ENCODE measurements around the gene MYO1D. TPM values are rescaled to one million over a fixed set of nuclear protein-coding genes. Genes with fewer than 3 reads are reported as not detected.

The MYO1D gene
- total and polyA plus RNA-seq, 2 donors (not counting 3 experiments of a cell fraction or from before 2014, with no cell fraction given): 37.8 to 85.5 TPM

GRCh38 chr17:32777922-32778321 lies 99.0 kb downstream of the MYO1D start:
- no peaks in the 10 kb centered on the region for H3K27me3 ChIP-seq (ENCODE audit: control insufficient read depth in 2 of 2, insufficient read depth in 2 of 2, low read length in 2 of 2)
- peaks cover 2% of the 10 kb centered on the region for H3K79me2 ChIP-seq (ENCODE audit: control insufficient read depth, insufficient read depth, low read length)
- no peak overlapping the region for H3K9ac ChIP-seq (replicated peaks; ENCODE audit: extremely low read depth, insufficient read depth, low read length)
- FAIRE-seq: no peak
- H3K9me1 ChIP-seq (replicated peaks; ENCODE audit: control insufficient read depth, extremely low read depth, insufficient read depth, low read length): no peaks in the 10 kb centered on the region
- TF ChIP-seq MAX (IDR thresholded peaks at IDR 0.05; ENCODE audit: insufficient read depth, insufficient read length): no peak
- TF ChIP-seq EZH2 (IDR thresholded peaks at IDR 0.05; ENCODE audit: borderline replicate concordance, low read depth, low read length, severe bottlenecking): no peak
- H2AFZ ChIP-seq (ENCODE audit: low read depth, low read length): no peak overlapping the region
- ChIA-PET CTCF (interaction anchor here (1.4 to 8.1 kb wide), 4 partner anchors 9 to 158 kb away, joined by 4 to 420 read pairs (median 8); partner anchors contain the start of gene MYO1D), POLR2A (no interaction called here)
- H4K20me1 ChIP-seq (replicated peaks; ENCODE audit: control insufficient read depth, extremely low read depth, insufficient read depth, low read length): no peaks in the 10 kb centered on the region
- H3K4me2 ChIP-seq (ENCODE audit: insufficient read depth, low read length): no peak overlapping the region
- BruUV-seq (replicated peaks): no TSS peak
- H3K27ac ChIP-seq (ENCODE audit: insufficient read depth, low read depth, low read length): no peak overlapping the region
- H3K9me3 ChIP-seq (replicated peaks; ENCODE audit: control insufficient read depth, insufficient read depth, low read length): no peaks in the 10 kb centered on the region
- peaks cover 4% of the 10 kb centered on the region for H3K4me1 ChIP-seq (ENCODE audit: control insufficient read depth, extremely low read depth, insufficient read depth, low read length)
- intact Hi-C loops (cut with micrococcal nuclease) (no loop called here), dilution Hi-C loops (cut with MboI; ENCODE audit: extremely low pct_ligation_motif_present, low sequenced_read_pairs) (no loop called here)
- DNase-seq (ENCODE audit: low read depth, low spot score): no peak
- H3K4me3 ChIP-seq (replicated peaks in 1 of 3; ENCODE audit: insufficient read depth in 1 of 3, low read depth in 1 of 3, low read length in 3 of 3): no peak overlapping the region
- peaks cover 0 to 5% of the 10 kb centered on the region in 2 experiments for H3K36me3 ChIP-seq (ENCODE audit: control insufficient read depth in 2 of 2, extremely low read depth in 1 of 2, insufficient read depth in 2 of 2, low read length in 2 of 2)

- dilution Hi-C loops (cut with MboI; ENCODE audit: extremely low pct_ligation_motif_present, low sequenced_read_pairs): no loop called here
- Histone ChIP-seq H3K4me3 (replicated peaks in 1 of 3; ENCODE audit: insufficient read depth in 1 of 3, low read depth in 1 of 3, low read length in 3 of 3) (no peak overlapping the region), H4K20me1 (replicated peaks; ENCODE audit: control insufficient read depth, extremely low read depth, insufficient read depth, low read length) (no peaks in the 10 kb centered on the region), H3K4me1 (ENCODE audit: control insufficient read depth, extremely low read depth, insufficient read depth, low read length) (peaks cover 5% of the 10 kb centered on the region), H3K9me3 (replicated peaks; ENCODE audit: control insufficient read depth, insufficient read depth, low read length) (no peaks in the 10 kb centered on the region), H3K9ac (replicated peaks; ENCODE audit: extremely low read depth, insufficient read depth, low read length) (no peak overlapping the region), H3K36me3 (ENCODE audit: control insufficient read depth in 2 of 2, extremely low read depth in 1 of 2, insufficient read depth in 2 of 2, low read length in 2 of 2) (peaks cover 0 to 5% of the 10 kb centered on the region in 2 experiments), H2AFZ (ENCODE audit: low read depth, low read length) (no peak overlapping the region), H3K27ac (ENCODE audit: insufficient read depth, low read depth, low read length) (no peak overlapping the region), H3K4me2 (ENCODE audit: insufficient read depth, low read length) (no peak overlapping the region), H3K9me1 (replicated peaks; ENCODE audit: control insufficient read depth, extremely low read depth, insufficient read depth, low read length) (no peaks in the 10 kb centered on the region), H3K27me3 (ENCODE audit: control insufficient read depth in 2 of 2, insufficient read depth in 2 of 2, low read length in 2 of 2) (no peaks in the 10 kb centered on the region), H3K79me2 (ENCODE audit: control insufficient read depth, insufficient read depth, low read length) (peaks cover 2% of the 10 kb centered on the region)
- TF ChIP-seq GATA2 (IDR thresholded peaks at IDR 0.05; ENCODE audit: insufficient read depth, insufficient read length, low read depth, low read length): no peak
- no peak for TF ChIP-seq MYC (IDR thresholded peaks at IDR 0.05; ENCODE audit: low read depth, low read length)
- TF ChIP-seq MAX (IDR thresholded peaks at IDR 0.05; ENCODE audit: insufficient read depth, insufficient read length): no peak
- FAIRE-seq (no peak), DNase-seq (ENCODE audit: low read depth, low spot score) (no peak)
- POLR2A ChIA-PET: no interaction called here
- BruUV-seq (replicated peaks): no TSS peak
- intact Hi-C loops (cut with micrococcal nuclease): no loop called here
- CTCF ChIA-PET: interaction anchor here (1.4 to 8.1 kb wide), 3 partner anchors 10 to 132 kb away, joined by 4 to 420 read pairs (median 13); partner anchors contain the start of gene MYO1D
Observed at GRCh38 chr17:32777436-32777835, 99.5 kb downstream of the MYO1D start.
